PFSK-1 (cell line): Measurements from ENCODE around the gene C5orf63.

Experiments
- POLR2AphosphoS5 ChIP-seq: IDR thresholded peaks from 2 replicates; pipeline ENCODE4 v1.6.1; 2012; ENCODE audit warnings: low read depth, mild to moderate bottlenecking, control low read depth, low read length, moderate library complexity
- TAF1 ChIP-seq: IDR thresholded peaks from 2 replicates; pipeline ENCODE4 v1.6.1; 2012; ENCODE audit warnings: low read length, control low read depth, borderline replicate concordance; ENCODE audit not compliant: insufficient read depth

GRCh38 chr5:127085371-127085770, 12.1 kb upstream of the C5orf63 start:
- TF ChIP-seq POLR2AphosphoS5: no peak
- TF ChIP-seq TAF1: no peak
